Measurements from ENCODE around the gene ATP5F1E.

Gene ATP5F1E

GRCh38 chr20:58978351-58979190 is 53.6 kb downstream of the ATP5F1E start:
- no peak for DNase-seq
- TF ChIP-seq GATA1 (IDR thresholded peaks at IDR 0.05; ENCODE audit: low read depth, low read length) = no peak
- no peak for TF ChIP-seq POLR2A (IDR thresholded peaks at IDR 0.05; ENCODE audit: low read length)

- TF ChIP-seq GATA1 (IDR thresholded peaks at IDR 0.05; ENCODE audit: low read depth, low read length) (no peak), POLR2A (IDR thresholded peaks at IDR 0.05; ENCODE audit: low read length) (no peak)
- DNase-seq = no peak
Measured at GRCh38 chr20:58976061-58976730, 55.9 kb downstream of the ATP5F1E start.
